HepG2 (cell line): ENCODE measurements around the gene ZBTB7B. TPM values are rescaled to one million over a fixed set of nuclear protein-coding genes. Genes with fewer than 3 reads are reported as not detected.

Source experiments
- ATAC-seq: fragments of 200-7000 bp; cut with Tn5 transposase; 3 replicates; pipeline ENCODE4 v1.9.1; 2020; ENCODE audit warnings: mild to moderate bottlenecking, moderate library complexity
- BruUV-seq: library from RNA; stranded (reverse); fragments of 400-500 nt; replicated peaks from 2 replicates; lab custom pipeline; 2021; lab: Mats Ljungman, UMichigan
- CTCF ChIA-PET: fragments of 300-600 bp; formaldehyde crosslinking; extraction: SDS; loops from one replicate; lab custom pipeline; 2021; ENCODE audit warnings: low total read pairs, inconsistent platforms, low intra/inter-chr PET ratio; lab: Yijun Ruan, JAX
- POLR2A ChIA-PET: fragments of 350-600 bp; sonication (Branson Sonifier 250); formaldehyde crosslinking; loops from one replicate; lab custom pipeline; 2020; ENCODE audit warnings: antibody characterized with exemption, inconsistent platforms; lab: Yijun Ruan, JAX
- DNase-seq: peaks from one replicate; pipeline ENCODE4 v3.0.0-alpha.2; 2015; ENCODE audit warnings: low spot score
- FAIRE-seq: peaks from 3 replicates; lab custom pipeline; 2011; peaks lifted over from hg19 to GRCh38; lab: Jason Lieb, UNC
- H2AFZ ChIP-seq: one replicate; pipeline ENCODE4 v1.6.1; 2011; ENCODE audit warnings: low read length, inconsistent platforms
- H3K27ac ChIP-seq: fragments of 300-600 bp; 3 replicates; pipeline ENCODE4 v1.8.0; 2011; ENCODE audit warnings: mixed run types, mild to moderate bottlenecking, mixed read lengths, low read length, inconsistent platforms; ENCODE audit not compliant: insufficient read depth; ENCODE audit errors: extremely low read length
- H3K27me3 ChIP-seq, 2 experiments: fragments of 200-600 bp in 1 of 2; 2 replicates in 1 of 2; 3 replicates in 1 of 2; pipeline versions ENCODE4 v1.6.0 to v1.8.0; 2011; ENCODE audit warnings: low read length in 2 of 2, mild to moderate bottlenecking in 2 of 2, moderate library complexity in 2 of 2, inconsistent platforms in 1 of 2; ENCODE audit not compliant: insufficient read depth in 2 of 2, control insufficient read depth in 1 of 2
- H3K36me3 ChIP-seq, 2 experiments: fragments of 200-600 bp in 1 of 2; replicated peaks in 1 of 2; 2 replicates in 1 of 2; 3 replicates in 1 of 2; pipeline versions ENCODE4 v1.5.1 to v1.8.0; 2011; ENCODE audit warnings: low read length in 2 of 2, inconsistent platforms in 1 of 2; ENCODE audit not compliant: insufficient read depth in 2 of 2, control insufficient read depth in 1 of 2
- H3K4me1 ChIP-seq: 2 replicates; pipeline ENCODE4 v1.5.1; 2012; ENCODE audit warnings: low read length, inconsistent platforms; ENCODE audit not compliant: insufficient read depth
- H3K4me2 ChIP-seq: 2 replicates; pipeline ENCODE4 v1.6.0; 2011; ENCODE audit warnings: low read depth, low read length, inconsistent platforms
- H3K4me3 ChIP-seq, 3 experiments: fragments of 200-600 bp in 1 of 3; sonication (generic), shearing (Covaris generic) in 1 of 3; replicated peaks in 1 of 3; 2 replicates each; pipeline ENCODE4 v1.5.1; 2011 to 2016; ENCODE audit warnings: low read length in 3 of 3, inconsistent platforms in 2 of 3, low read depth in 2 of 3, mild to moderate bottlenecking in 2 of 3, control low read depth in 1 of 3, mixed read lengths in 1 of 3; ENCODE audit not compliant: insufficient read depth in 1 of 3
- H3K79me2 ChIP-seq: one replicate; pipeline ENCODE4 v1.6.1; 2011; ENCODE audit warnings: low read length, inconsistent platforms; ENCODE audit not compliant: insufficient read depth
- H3K9ac ChIP-seq: 2 replicates; pipeline ENCODE4 v1.6.0; 2011; ENCODE audit warnings: mild to moderate bottlenecking, low read depth, low read length, inconsistent platforms; ENCODE audit not compliant: insufficient read depth
- H3K9me3 ChIP-seq: 2 replicates; pipeline ENCODE4 v1.5.1; 2012; ENCODE audit warnings: mild to moderate bottlenecking, low read length
- H4K20me1 ChIP-seq: 2 replicates; pipeline ENCODE4 v1.6.0; 2011; ENCODE audit warnings: inconsistent platforms, mild to moderate bottlenecking, low read length, moderate library complexity; ENCODE audit not compliant: insufficient read depth
- ARNT2 ChIP-seq: sonication (generic); formaldehyde crosslinking; IDR thresholded peaks from 2 replicates; pipeline ENCODE4 v1.8.0; 2022; ENCODE audit warnings: mild to moderate bottlenecking, low read depth, missing genetic modification reagents, moderate library complexity
- ATF7-NPFF ChIP-seq: sonication (generic); formaldehyde crosslinking; IDR thresholded peaks from 2 replicates; pipeline ENCODE4 v1.8.1; 2023; ENCODE audit warnings: mild to moderate bottlenecking, low read depth, missing genetic modification reagents, moderate library complexity
- RBM22 ChIP-seq: fragments of 200-400 bp; formaldehyde crosslinking; optimal IDR thresholded peaks from 2 replicates; pipeline ENCODE3; 2017; ENCODE audit warnings: mild to moderate bottlenecking, low read length, moderate library complexity
- REST ChIP-seq, 2 experiments: IDR thresholded peaks; 2 replicates each; pipeline ENCODE4 v1.6.1; 2011 to 2012; ENCODE audit warnings: low read length in 2 of 2, borderline replicate concordance in 1 of 2, low read depth in 1 of 2, mild to moderate bottlenecking in 1 of 2, moderate library complexity in 1 of 2
- ZBTB34 ChIP-seq: sonication (generic); formaldehyde crosslinking; IDR thresholded peaks from 2 replicates; pipeline ENCODE4 v1.8.0; 2022; ENCODE audit warnings: mild to moderate bottlenecking, missing genetic modification reagents
- ZNF350 ChIP-seq: sonication (generic); formaldehyde crosslinking; IDR thresholded peaks from 2 replicates; pipeline ENCODE4 v1.4.0; 2020; ENCODE audit warnings: mild to moderate bottlenecking, low read depth, missing genetic modification reagents, borderline replicate concordance
- ZNF569 ChIP-seq: sonication (generic); formaldehyde crosslinking; IDR thresholded peaks from 2 replicates; pipeline ENCODE4 v1.5.0; 2020; ENCODE audit warnings: mild to moderate bottlenecking, missing genetic modification reagents, moderate library complexity, borderline replicate concordance
- WGBS: methylation state at CpG from one replicate; pipeline ENCODE4 v1.1.6; 2017; ENCODE audit warnings: low lambda C conversion rate; 5-methylcytosine and 5-hydroxymethylcytosine counted together
- in situ Hi-C: cut with HindIII; loops from 2 replicates; pipeline ENCODE4 v1.10.0; 2017; ENCODE audit warnings: low pct_unique_long_range_greater_than_20kb; ENCODE audit not compliant: extremely low pct_ligation_motif_present
- intact Hi-C: fragments of 100-400 bp; cut with micrococcal nuclease; formaldehyde crosslinking; loops from one replicate; pipeline ENCODE4 v1.10.0; 2022; ENCODE audit not compliant: unreplicated experiment
- polyA plus RNA-seq, 8 experiments: library from polyadenylated mRNA; depleted of rRNA in 3 of 8; stranded (reverse) in 7 of 8; unstranded in 1 of 8; fragments of >200 nt; fragmentation: Illumina TruSeq in 4 of 8; extraction: Trizol in 4 of 8; gene quantifications; 2 replicates each; pipeline versions ENCODE4 v1.2.1 to v1.2.3, GENCODE V29; 2011 to 2016; ENCODE audit warnings: low read depth in 4 of 8, missing spikeins in 1 of 8, mixed read lengths in 1 of 8; ENCODE audit not compliant: insufficient read depth in 1 of 8
- total RNA-seq, 5 experiments: library from RNA; depleted of rRNA; stranded (reverse); fragments of >200 nt; fragmentation: Illumina TruSeq; extraction: Trizol; gene quantifications; 2 replicates each; pipeline ENCODE4 v1.2.3, GENCODE V29; 2016; ENCODE audit warnings: low read depth in 1 of 5

ZBTB7B gene
- total and polyA plus RNA-seq, 2 of the 13 experiments (the other 11 are each of a cell fraction or from before 2014, with no cell fraction given) = 15.5 to 17.5 TPM

DNA sequence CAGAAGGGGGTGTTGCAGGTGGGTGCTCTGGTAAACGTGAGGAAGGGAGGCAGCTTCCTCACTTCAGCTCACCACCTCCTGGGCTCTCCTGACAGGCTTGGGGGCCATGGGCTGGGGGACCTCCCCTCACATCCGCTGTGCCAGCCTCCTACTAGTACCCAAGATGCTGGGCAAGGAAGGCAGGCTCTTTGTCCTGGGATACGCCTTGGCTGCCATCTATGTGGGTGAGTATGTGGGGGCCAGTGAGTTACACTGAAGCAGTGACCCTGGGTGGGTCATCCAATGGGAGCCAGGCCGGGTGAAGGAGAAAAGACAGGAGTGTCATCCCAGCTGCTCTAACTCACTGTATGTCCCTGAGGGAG is 36.7 kb downstream of the ZBTB7B start (continued):
- TF ChIP-seq ZNF569 (CRISPR knock-in tag) = no peak
- TF ChIP-seq ATF7-NPFF (CRISPR knock-in tag) = no peak
- no peak for TF ChIP-seq RBM22
- TF ChIP-seq ZNF350 (CRISPR knock-in tag) = no peak
- TF ChIP-seq ZBTB34 = no peak

DNA sequence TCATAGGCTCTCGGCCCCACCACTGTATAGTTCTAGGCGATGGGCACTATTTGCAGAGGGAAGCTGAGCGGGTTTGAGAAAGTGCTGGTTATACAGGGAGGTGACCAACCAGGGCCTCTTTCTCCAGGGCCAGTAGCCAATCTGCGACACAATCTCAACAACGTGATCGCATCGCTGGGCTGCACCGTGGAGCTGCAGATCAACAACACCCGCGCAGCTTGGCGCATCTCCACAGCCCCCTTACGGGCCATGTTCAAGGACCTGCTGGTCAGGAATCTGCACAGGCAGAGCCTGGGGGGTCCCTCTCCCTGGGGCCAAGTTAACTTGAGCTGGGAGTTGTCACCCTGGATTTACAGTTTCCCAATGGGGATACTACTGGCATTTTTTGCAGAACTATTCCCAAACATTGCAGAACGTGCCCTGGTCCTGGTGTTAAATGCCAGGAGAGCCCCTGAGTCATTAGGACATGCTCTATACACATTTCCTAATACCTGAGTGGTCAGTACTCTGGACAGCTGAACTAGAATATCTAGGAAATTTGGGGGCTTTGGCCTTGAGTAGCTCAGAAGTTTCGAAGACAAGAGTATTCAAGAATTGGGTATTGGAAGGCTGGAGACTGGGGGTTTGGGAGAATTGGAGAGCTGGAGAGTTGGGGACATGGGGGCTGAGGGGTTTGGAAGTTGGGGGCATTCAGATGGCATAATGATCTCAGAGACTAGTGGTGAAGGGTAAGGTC is 37.9 kb downstream of the ZBTB7B start:
- 21% methylated on average over 5 of the region's 14 CpGs for WGBS
- ChIA-PET CTCF (interaction anchor here (0.8 kb wide), 1 partner anchor 23 kb away, joined by 3 read pairs; no protein-coding TSS in a partner anchor), POLR2A (interaction anchor here (1.0 kb wide), 1 partner anchor 44 kb away, joined by 3 read pairs; no protein-coding TSS in a partner anchor)
- H3K27ac ChIP-seq = no peak overlapping the region
- FAIRE-seq (no peak), DNase-seq (no peak), ATAC-seq (no peak)
- BruUV-seq = no TSS peak
- peaks cover 51% of the 10 kb centered on the region for H3K4me1 ChIP-seq
- H3K27me3 ChIP-seq = peaks cover 11 to 35% of the 10 kb centered on the region in 2 experiments
- TF ChIP-seq ARNT2 (CRISPR knock-in tag) (no peak), REST (IDR thresholded peaks at IDR 0.05; ENCODE audit: borderline replicate concordance in 1 of 2, low read depth in 1 of 2, low read length in 2 of 2) (peak in 1 of 2 experiments; percentile 52; a peak in 1 of 4 replicates)
- no peak overlapping the region for H3K4me2 ChIP-seq
- in situ Hi-C loops = no loop called here
- intact Hi-C loops = no loop called here
- no peaks in the 10 kb centered on the region for H3K36me3 ChIP-seq
- no peaks in the 10 kb centered on the region for H3K9me3 ChIP-seq
- H3K79me2 ChIP-seq = no peaks in the 10 kb centered on the region
- H4K20me1 ChIP-seq = no peaks in the 10 kb centered on the region
- H3K4me3 ChIP-seq = no peak overlapping the region
- no peak overlapping the region for H2AFZ ChIP-seq
- no peak overlapping the region for H3K9ac ChIP-seq
